ENCODE data around the gene CRYBA4.

The CRYBA4 gene

GRCh38 chr22:26658161-26658560 lies 36.4 kb downstream of the CRYBA4 start:
- no peak for DNase-seq
- Histone ChIP-seq H3K4me3 (ENCODE audit: insufficient read depth, low read depth, low read length, poor library complexity, severe bottlenecking) (peak overlapping the region; percentile 81), H3K36me3 (ENCODE audit: control insufficient read depth, insufficient read depth, low read length) (no peaks in the 10 kb centered on the region), H3K27ac (ENCODE audit: insufficient read depth, low read length, poor library complexity, severe bottlenecking) (peak overlapping the region; percentile 50), H3K9me3 (ENCODE audit: control insufficient read depth, low read length) (no peaks in the 10 kb centered on the region), H3K27me3 (replicated peaks; ENCODE audit: control insufficient read depth, insufficient read depth, low read length, poor library complexity, severe bottlenecking) (no peaks in the 10 kb centered on the region), H3K4me1 (ENCODE audit: control insufficient read depth, insufficient read depth, low read length, poor library complexity, severe bottlenecking) (peaks cover 27% of the 10 kb centered on the region)

GRCh38 chr22:26658671-26659478 lies 37.1 kb downstream of the CRYBA4 start:
- Histone ChIP-seq H3K4me1 (ENCODE audit: control insufficient read depth, insufficient read depth, low read length, poor library complexity, severe bottlenecking) (peaks cover 27% of the 10 kb centered on the region), H3K36me3 (ENCODE audit: control insufficient read depth, insufficient read depth, low read length) (no peaks in the 10 kb centered on the region), H3K27me3 (replicated peaks; ENCODE audit: control insufficient read depth, insufficient read depth, low read length, poor library complexity, severe bottlenecking) (no peaks in the 10 kb centered on the region), H3K4me3 (ENCODE audit: insufficient read depth, low read depth, low read length, poor library complexity, severe bottlenecking) (peak overlapping the region; percentile 81), H3K9me3 (ENCODE audit: control insufficient read depth, low read length) (no peaks in the 10 kb centered on the region), H3K27ac (ENCODE audit: insufficient read depth, low read length, poor library complexity, severe bottlenecking) (peak overlapping the region; percentile 50)
- DNase-seq, result peak; percentile 51 to 67 (median 57)

- no peaks in the 10 kb centered on the region for H3K36me3 ChIP-seq (ENCODE audit: control insufficient read depth, insufficient read depth, low read length)
- no peaks in the 10 kb centered on the region for H3K9me3 ChIP-seq (ENCODE audit: control insufficient read depth, low read length)
- no peak for DNase-seq
- H3K4me1 ChIP-seq (ENCODE audit: control insufficient read depth, insufficient read depth, low read length, poor library complexity, severe bottlenecking), result peaks cover 32% of the 10 kb centered on the region
- no peaks in the 10 kb centered on the region for H3K27me3 ChIP-seq (replicated peaks; ENCODE audit: control insufficient read depth, insufficient read depth, low read length, poor library complexity, severe bottlenecking)
- no peak overlapping the region for H3K27ac ChIP-seq (ENCODE audit: insufficient read depth, low read length, poor library complexity, severe bottlenecking)
- H3K4me3 ChIP-seq (ENCODE audit: insufficient read depth, low read depth, low read length, poor library complexity, severe bottlenecking), result no peak overlapping the region
These were observed 38.6 kb downstream of the CRYBA4 start for GRCh38 chr22:26660356-26660755.

- Histone ChIP-seq H3K9me3 (ENCODE audit: control insufficient read depth, low read length) (no peaks in the 10 kb centered on the region), H3K27ac (ENCODE audit: insufficient read depth, low read length, poor library complexity, severe bottlenecking) (no peak overlapping the region), H3K4me1 (ENCODE audit: control insufficient read depth, insufficient read depth, low read length, poor library complexity, severe bottlenecking) (peaks cover 32% of the 10 kb centered on the region), H3K4me3 (ENCODE audit: insufficient read depth, low read depth, low read length, poor library complexity, severe bottlenecking) (no peak overlapping the region), H3K27me3 (replicated peaks; ENCODE audit: control insufficient read depth, insufficient read depth, low read length, poor library complexity, severe bottlenecking) (no peaks in the 10 kb centered on the region), H3K36me3 (ENCODE audit: control insufficient read depth, insufficient read depth, low read length) (no peaks in the 10 kb centered on the region)
- DNase-seq, result no peak
These were observed 39.3 kb downstream of the CRYBA4 start for GRCh38 chr22:26660961-26661578.

- DNase-seq, result no peak
- Histone ChIP-seq H3K27ac (ENCODE audit: insufficient read depth, low read length, poor library complexity, severe bottlenecking) (no peak overlapping the region), H3K27me3 (replicated peaks; ENCODE audit: control insufficient read depth, insufficient read depth, low read length, poor library complexity, severe bottlenecking) (no peaks in the 10 kb centered on the region), H3K36me3 (ENCODE audit: control insufficient read depth, insufficient read depth, low read length) (no peaks in the 10 kb centered on the region), H3K4me1 (ENCODE audit: control insufficient read depth, insufficient read depth, low read length, poor library complexity, severe bottlenecking) (peaks cover 27% of the 10 kb centered on the region), H3K9me3 (ENCODE audit: control insufficient read depth, low read length) (no peaks in the 10 kb centered on the region), H3K4me3 (ENCODE audit: insufficient read depth, low read depth, low read length, poor library complexity, severe bottlenecking) (no peak overlapping the region)
These were observed 40.4 kb downstream of the CRYBA4 start for GRCh38 chr22:26662160-26662559.

- no peak for DNase-seq
These were observed 41.7 kb downstream of the CRYBA4 start for GRCh38 chr22:26663374-26663923.

GRCh38 chr22:26665813-26666231 lies 44.1 kb downstream of the CRYBA4 start:
- no peak overlapping the region for H3K4me3 ChIP-seq (ENCODE audit: insufficient read depth, low read depth, low read length, poor library complexity, severe bottlenecking)
- no peaks in the 10 kb centered on the region for H3K9me3 ChIP-seq (ENCODE audit: control insufficient read depth, low read length)
- no peaks in the 10 kb centered on the region for H3K36me3 ChIP-seq (ENCODE audit: control insufficient read depth, insufficient read depth, low read length)
- no peak for DNase-seq
- no peaks in the 10 kb centered on the region for H3K27me3 ChIP-seq (replicated peaks; ENCODE audit: control insufficient read depth, insufficient read depth, low read length, poor library complexity, severe bottlenecking)
- H3K4me1 ChIP-seq (ENCODE audit: control insufficient read depth, insufficient read depth, low read length, poor library complexity, severe bottlenecking), result peaks cover 9% of the 10 kb centered on the region
- no peak overlapping the region for H3K27ac ChIP-seq (ENCODE audit: insufficient read depth, low read length, poor library complexity, severe bottlenecking)

More at GRCh38 chr22:26663374-26663923, 41.7 kb downstream of the CRYBA4 start:
- H3K9me3 ChIP-seq (ENCODE audit: control insufficient read depth, low read length), result no peaks in the 10 kb centered on the region
- no peaks in the 10 kb centered on the region for H3K36me3 ChIP-seq (ENCODE audit: control insufficient read depth, insufficient read depth, low read length)
- peaks cover 15% of the 10 kb centered on the region for H3K4me1 ChIP-seq (ENCODE audit: control insufficient read depth, insufficient read depth, low read length, poor library complexity, severe bottlenecking)
- no peak overlapping the region for H3K4me3 ChIP-seq (ENCODE audit: insufficient read depth, low read depth, low read length, poor library complexity, severe bottlenecking)
- H3K27me3 ChIP-seq (replicated peaks; ENCODE audit: control insufficient read depth, insufficient read depth, low read length, poor library complexity, severe bottlenecking), result no peaks in the 10 kb centered on the region
- no peak overlapping the region for H3K27ac ChIP-seq (ENCODE audit: insufficient read depth, low read length, poor library complexity, severe bottlenecking)

GRCh38 chr22:26667140-26667539 lies 45.4 kb downstream of the CRYBA4 start:
- Histone ChIP-seq H3K4me1 (ENCODE audit: control insufficient read depth, insufficient read depth, low read length, poor library complexity, severe bottlenecking) (peaks cover 22% of the 10 kb centered on the region), H3K9me3 (ENCODE audit: control insufficient read depth, low read length) (no peaks in the 10 kb centered on the region), H3K4me3 (ENCODE audit: insufficient read depth, low read depth, low read length, poor library complexity, severe bottlenecking) (no peak overlapping the region), H3K27me3 (replicated peaks; ENCODE audit: control insufficient read depth, insufficient read depth, low read length, poor library complexity, severe bottlenecking) (no peaks in the 10 kb centered on the region), H3K27ac (ENCODE audit: insufficient read depth, low read length, poor library complexity, severe bottlenecking) (no peak overlapping the region), H3K36me3 (ENCODE audit: control insufficient read depth, insufficient read depth, low read length) (no peaks in the 10 kb centered on the region)
- no peak for DNase-seq

GRCh38 chr22:26669060-26669481 lies 47.3 kb downstream of the CRYBA4 start:
- no peak overlapping the region for H3K27ac ChIP-seq (ENCODE audit: insufficient read depth, low read length, poor library complexity, severe bottlenecking)
- H3K9me3 ChIP-seq (ENCODE audit: control insufficient read depth, low read length), result no peaks in the 10 kb centered on the region
- DNase-seq, result no peak

GRCh38 chr22:26670459-26670858 lies 48.7 kb downstream of the CRYBA4 start:
- Histone ChIP-seq H3K27ac (ENCODE audit: insufficient read depth, low read length, poor library complexity, severe bottlenecking) (peak overlapping the region; percentile 96), H3K9me3 (ENCODE audit: control insufficient read depth, low read length) (no peaks in the 10 kb centered on the region)

More at GRCh38 chr22:26669060-26669481, 47.3 kb downstream of the CRYBA4 start:
- H3K27me3 ChIP-seq (replicated peaks; ENCODE audit: control insufficient read depth, insufficient read depth, low read length, poor library complexity, severe bottlenecking), result no peaks in the 10 kb centered on the region
- H3K4me1 ChIP-seq (ENCODE audit: control insufficient read depth, insufficient read depth, low read length, poor library complexity, severe bottlenecking), result peaks cover 36% of the 10 kb centered on the region
- H3K36me3 ChIP-seq (ENCODE audit: control insufficient read depth, insufficient read depth, low read length), result no peaks in the 10 kb centered on the region
- no peak overlapping the region for H3K4me3 ChIP-seq (ENCODE audit: insufficient read depth, low read depth, low read length, poor library complexity, severe bottlenecking)

More at GRCh38 chr22:26670459-26670858, 48.7 kb downstream of the CRYBA4 start:
- no peak overlapping the region for H3K4me3 ChIP-seq (ENCODE audit: insufficient read depth, low read depth, low read length, poor library complexity, severe bottlenecking)
- no peaks in the 10 kb centered on the region for H3K36me3 ChIP-seq (ENCODE audit: control insufficient read depth, insufficient read depth, low read length)
- no peaks in the 10 kb centered on the region for H3K27me3 ChIP-seq (replicated peaks; ENCODE audit: control insufficient read depth, insufficient read depth, low read length, poor library complexity, severe bottlenecking)
- DNase-seq, result no peak
- H3K4me1 ChIP-seq (ENCODE audit: control insufficient read depth, insufficient read depth, low read length, poor library complexity, severe bottlenecking), result peaks cover 45% of the 10 kb centered on the region
